K562 (cell line): ENCODE measurements around the gene INTS12. TPM values are rescaled to one million over a fixed set of nuclear protein-coding genes. Genes with fewer than 3 reads are reported as not detected.

ENCODE experiments used
- ARNT ChIP-seq, 2 experiments: fragments of 450-650 bp; IDR thresholded peaks; 2 replicates each; pipeline ENCODE4 v1.6.1; 2016; ENCODE audit warnings: mild to moderate bottlenecking in 1 of 2
- BRD4 ChIP-seq: fragments of 200-600 bp; sonication (generic); IDR thresholded peaks from 2 replicates; pipeline ENCODE4 v1.6.1; 2017; ENCODE audit warnings: inconsistent platforms
- DACH1 ChIP-seq: fragments of 450-650 bp; IDR thresholded peaks from 2 replicates; pipeline ENCODE4 v1.6.1; 2018; ENCODE audit not compliant: partially characterized antibody
- FIP1L1 ChIP-seq: fragments of 200-400 bp; formaldehyde crosslinking; IDR thresholded peaks from 2 replicates; pipeline ENCODE4 v1.6.1; 2018; ENCODE audit warnings: mild to moderate bottlenecking, low read depth, low read length; ENCODE audit not compliant: poor library complexity, severe bottlenecking
- FOSL1 ChIP-seq: fragments of 200-800 bp; sonication (Bioruptor generic); conservative IDR thresholded peaks from 2 replicates; pipeline ENCODE4 v1.6.1; 2016; ENCODE audit warnings: missing genetic modification characterization, missing compliant biosample characterization
- GATA2 ChIP-seq: sonication (generic); formaldehyde crosslinking; IDR thresholded peaks from 2 replicates; pipeline ENCODE4 v1.4.0; 2020; ENCODE audit warnings: mild to moderate bottlenecking, missing genetic modification reagents
- HMGN3 ChIP-seq: IDR thresholded peaks from 2 replicates; pipeline ENCODE4 v1.6.1; 2011; ENCODE audit warnings: borderline replicate concordance, low read depth, mild to moderate bottlenecking, mixed read lengths, low read length; ENCODE audit not compliant: insufficient read length; ENCODE audit errors: extremely low read depth
- HNRNPUL1 ChIP-seq: fragments of 200-400 bp; formaldehyde crosslinking; IDR thresholded peaks from 2 replicates; pipeline ENCODE4 v1.6.1; 2017; ENCODE audit warnings: low read length
- NBN ChIP-seq: fragments of 450-650 bp; IDR thresholded peaks from 2 replicates; pipeline ENCODE4 v1.6.1; 2016; ENCODE audit warnings: low read depth, mild to moderate bottlenecking
- NCOA6 ChIP-seq: fragments of 450-650 bp; IDR thresholded peaks from 2 replicates; pipeline ENCODE4 v1.6.1; 2017; ENCODE audit warnings: mild to moderate bottlenecking
- ZNF23 ChIP-seq: fragments of 250-450 bp; sonication (Bioruptor Pico); IDR thresholded peaks from 2 replicates; pipeline ENCODE4 v1.4.0; 2020; ENCODE audit warnings: mild to moderate bottlenecking
- ZNF239 ChIP-seq: fragments of 250-450 bp; sonication (Bioruptor Pico); IDR thresholded peaks from 2 replicates; pipeline ENCODE4 v1.4.0; 2020; ENCODE audit warnings: mild to moderate bottlenecking
- ZNF282 ChIP-seq: sonication (generic); formaldehyde crosslinking; IDR thresholded peaks from 2 replicates; pipeline ENCODE4 v1.8.1; 2023; ENCODE audit warnings: missing genetic modification reagents
- ZNF589 ChIP-seq: fragments of 200-800 bp; sonication (Bioruptor generic); IDR thresholded peaks from 2 replicates; pipeline ENCODE4 v1.6.1; 2016; ENCODE audit warnings: low read depth, missing genetic modification characterization, missing compliant biosample characterization
- ZNF785 ChIP-seq: fragments of 250-450 bp; sonication (Bioruptor Pico); IDR thresholded peaks from 2 replicates; pipeline ENCODE4 v1.4.0; 2020; ENCODE audit warnings: mild to moderate bottlenecking
- polyA plus RNA-seq, 8 experiments: library from polyadenylated mRNA; depleted of rRNA in 4 of 8; stranded (reverse) in 5 of 8; unstranded in 3 of 8; fragments of >200 nt; fragmentation: Nextera tagmentation in 2 of 8; fragmentation: Illumina TruSeq in 1 of 8; extraction: Ambion mirVana in 2 of 8; extraction: Trizol in 1 of 8; gene quantifications; 2 replicates each; pipeline versions ENCODE4 v1.2.1 to v1.2.3, GENCODE V29; 2011 to 2014; ENCODE audit warnings: inconsistent platforms in 1 of 8, missing spikeins in 1 of 8
- total RNA-seq, 7 experiments: library from RNA; depleted of rRNA in 6 of 7; stranded (reverse); fragments of >200 nt in 6 of 7; fragmentation: Illumina TruSeq in 2 of 7; extraction: Trizol in 2 of 7; gene quantifications; 2 replicates each; pipeline versions ENCODE4 v1.2.1 to v1.2.3, GENCODE V29; 2011 to 2021; ENCODE audit warnings: low replicate concordance in 1 of 7
- TF ChIP-seq, protein P1 (sequence below): fragments of 250-450 bp; sonication (Bioruptor Pico); IDR thresholded peaks from 2 replicates; pipeline ENCODE4 v1.4.0; 2020; ENCODE audit warnings: mild to moderate bottlenecking, moderate library complexity
- TF ChIP-seq, protein P2 (sequence below): fragments of 200-800 bp; sonication (Bioruptor generic); IDR thresholded peaks from 2 replicates; pipeline ENCODE4 v1.6.1; 2016; ENCODE audit warnings: missing genetic modification characterization, missing compliant biosample characterization

INTS12 gene
- total and polyA plus RNA-seq, 9 of the 15 experiments (the other 6 are each of a cell fraction or from before 2014, with no cell fraction given), result 24.5 to 82.9 (median 41.2) TPM

DNA sequence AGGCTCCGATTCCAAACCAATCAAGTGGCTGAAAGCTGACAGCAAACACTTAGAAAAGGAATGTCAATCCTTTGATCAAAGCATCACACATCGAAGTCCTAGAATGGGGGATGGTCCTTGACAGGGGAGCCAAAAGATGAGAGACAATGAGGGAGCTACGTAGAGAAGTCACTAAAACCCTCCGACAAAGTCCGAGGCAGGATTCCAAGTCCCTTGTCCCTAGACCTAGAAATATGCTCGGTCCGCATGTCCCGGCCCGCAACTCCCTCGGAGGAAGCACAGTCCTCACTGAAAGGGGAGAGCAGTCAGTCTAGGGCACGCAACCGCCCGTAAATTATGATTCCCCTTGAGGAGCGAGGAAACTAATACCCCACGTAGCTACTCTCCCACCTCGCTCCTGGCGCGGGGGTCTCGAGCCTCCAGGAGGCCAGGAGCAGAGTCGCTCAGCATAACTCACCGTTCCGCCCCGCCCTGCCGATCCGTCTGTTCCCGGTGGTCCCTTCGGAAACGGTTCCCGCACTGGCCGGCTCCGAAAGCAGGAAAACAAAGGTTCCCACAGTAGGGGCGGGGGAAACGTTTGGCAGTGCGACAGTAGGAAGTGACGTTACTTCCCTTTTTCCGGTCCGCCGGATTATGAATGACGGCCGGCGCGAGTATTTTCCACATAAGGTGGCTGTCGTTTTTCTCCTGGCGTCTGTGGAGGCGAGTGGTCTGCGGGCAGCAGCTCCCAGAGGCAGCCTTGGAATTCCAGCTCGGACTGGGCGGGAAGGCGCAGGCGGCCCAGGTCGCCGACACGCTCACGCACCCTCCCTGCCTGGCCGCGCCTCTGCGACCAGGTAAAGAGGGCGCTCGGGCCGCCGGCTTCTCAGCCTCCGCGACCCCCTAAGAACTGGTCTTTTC lies at the start of gene INTS12, which contains the start of gene GSTCD (continued):
- TF ChIP-seq, protein P1, sequence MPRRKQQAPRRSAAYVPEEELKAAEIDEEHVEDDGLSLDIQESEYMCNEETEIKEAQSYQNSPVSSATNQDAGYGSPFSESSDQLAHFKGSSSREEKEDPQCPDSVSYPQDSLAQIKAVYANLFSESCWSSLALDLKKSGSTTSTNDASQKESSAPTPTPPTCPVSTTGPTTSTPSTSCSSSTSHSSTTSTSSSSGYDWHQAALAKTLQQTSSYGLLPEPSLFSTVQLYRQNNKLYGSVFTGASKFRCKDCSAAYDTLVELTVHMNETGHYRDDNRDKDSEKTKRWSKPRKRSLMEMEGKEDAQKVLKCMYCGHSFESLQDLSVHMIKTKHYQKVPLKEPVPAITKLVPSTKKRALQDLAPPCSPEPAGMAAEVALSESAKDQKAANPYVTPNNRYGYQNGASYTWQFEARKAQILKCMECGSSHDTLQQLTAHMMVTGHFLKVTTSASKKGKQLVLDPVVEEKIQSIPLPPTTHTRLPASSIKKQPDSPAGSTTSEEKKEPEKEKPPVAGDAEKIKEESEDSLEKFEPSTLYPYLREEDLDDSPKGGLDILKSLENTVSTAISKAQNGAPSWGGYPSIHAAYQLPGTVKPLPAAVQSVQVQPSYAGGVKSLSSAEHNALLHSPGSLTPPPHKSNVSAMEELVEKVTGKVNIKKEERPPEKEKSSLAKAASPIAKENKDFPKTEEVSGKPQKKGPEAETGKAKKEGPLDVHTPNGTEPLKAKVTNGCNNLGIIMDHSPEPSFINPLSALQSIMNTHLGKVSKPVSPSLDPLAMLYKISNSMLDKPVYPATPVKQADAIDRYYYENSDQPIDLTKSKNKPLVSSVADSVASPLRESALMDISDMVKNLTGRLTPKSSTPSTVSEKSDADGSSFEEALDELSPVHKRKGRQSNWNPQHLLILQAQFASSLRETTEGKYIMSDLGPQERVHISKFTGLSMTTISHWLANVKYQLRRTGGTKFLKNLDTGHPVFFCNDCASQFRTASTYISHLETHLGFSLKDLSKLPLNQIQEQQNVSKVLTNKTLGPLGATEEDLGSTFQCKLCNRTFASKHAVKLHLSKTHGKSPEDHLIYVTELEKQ (CRISPR knock-in tag), result no peak
- no peak for TF ChIP-seq ZNF589 (CRISPR knock-in tag)
- TF ChIP-seq ZNF282, result no peak
- TF ChIP-seq HNRNPUL1, result no peak
- no peak for TF ChIP-seq DACH1
- TF ChIP-seq, protein P2, sequence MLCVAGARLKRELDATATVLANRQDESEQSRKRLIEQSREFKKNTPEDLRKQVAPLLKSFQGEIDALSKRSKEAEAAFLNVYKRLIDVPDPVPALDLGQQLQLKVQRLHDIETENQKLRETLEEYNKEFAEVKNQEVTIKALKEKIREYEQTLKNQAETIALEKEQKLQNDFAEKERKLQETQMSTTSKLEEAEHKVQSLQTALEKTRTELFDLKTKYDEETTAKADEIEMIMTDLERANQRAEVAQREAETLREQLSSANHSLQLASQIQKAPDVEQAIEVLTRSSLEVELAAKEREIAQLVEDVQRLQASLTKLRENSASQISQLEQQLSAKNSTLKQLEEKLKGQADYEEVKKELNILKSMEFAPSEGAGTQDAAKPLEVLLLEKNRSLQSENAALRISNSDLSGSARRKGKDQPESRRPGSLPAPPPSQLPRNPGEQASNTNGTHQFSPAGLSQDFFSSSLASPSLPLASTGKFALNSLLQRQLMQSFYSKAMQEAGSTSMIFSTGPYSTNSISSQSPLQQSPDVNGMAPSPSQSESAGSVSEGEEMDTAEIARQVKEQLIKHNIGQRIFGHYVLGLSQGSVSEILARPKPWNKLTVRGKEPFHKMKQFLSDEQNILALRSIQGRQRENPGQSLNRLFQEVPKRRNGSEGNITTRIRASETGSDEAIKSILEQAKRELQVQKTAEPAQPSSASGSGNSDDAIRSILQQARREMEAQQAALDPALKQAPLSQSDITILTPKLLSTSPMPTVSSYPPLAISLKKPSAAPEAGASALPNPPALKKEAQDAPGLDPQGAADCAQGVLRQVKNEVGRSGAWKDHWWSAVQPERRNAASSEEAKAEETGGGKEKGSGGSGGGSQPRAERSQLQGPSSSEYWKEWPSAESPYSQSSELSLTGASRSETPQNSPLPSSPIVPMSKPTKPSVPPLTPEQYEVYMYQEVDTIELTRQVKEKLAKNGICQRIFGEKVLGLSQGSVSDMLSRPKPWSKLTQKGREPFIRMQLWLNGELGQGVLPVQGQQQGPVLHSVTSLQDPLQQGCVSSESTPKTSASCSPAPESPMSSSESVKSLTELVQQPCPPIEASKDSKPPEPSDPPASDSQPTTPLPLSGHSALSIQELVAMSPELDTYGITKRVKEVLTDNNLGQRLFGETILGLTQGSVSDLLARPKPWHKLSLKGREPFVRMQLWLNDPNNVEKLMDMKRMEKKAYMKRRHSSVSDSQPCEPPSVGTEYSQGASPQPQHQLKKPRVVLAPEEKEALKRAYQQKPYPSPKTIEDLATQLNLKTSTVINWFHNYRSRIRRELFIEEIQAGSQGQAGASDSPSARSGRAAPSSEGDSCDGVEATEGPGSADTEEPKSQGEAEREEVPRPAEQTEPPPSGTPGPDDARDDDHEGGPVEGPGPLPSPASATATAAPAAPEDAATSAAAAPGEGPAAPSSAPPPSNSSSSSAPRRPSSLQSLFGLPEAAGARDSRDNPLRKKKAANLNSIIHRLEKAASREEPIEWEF, result no peak
- no peak for TF ChIP-seq ZNF785 (CRISPR knock-in tag)
- peak; percentile 32 to 92; a peak in 2 of 4 replicates for TF ChIP-seq ARNT (IDR thresholded peaks at IDR 0.05)
- TF ChIP-seq NCOA6, result no peak
- TF ChIP-seq NBN, result peak; percentile 88; the same call in 1 of the 2 replicates
- peak; percentile 42 for TF ChIP-seq FOSL1 (tag)
- TF ChIP-seq GATA2, result no peak
- TF ChIP-seq BRD4, result peak; percentile 73; the same call in 1 of the 2 replicates
- peak; percentile 29 for TF ChIP-seq HMGN3
- no peak for TF ChIP-seq ZNF23 (CRISPR knock-in tag)
- peak; percentile 62 for TF ChIP-seq FIP1L1
- TF ChIP-seq ZNF239, result no peak; the same call in 1 of the 2 replicates
